ENCODE data around the gene MTMR2.

Gene MTMR2

DNA sequence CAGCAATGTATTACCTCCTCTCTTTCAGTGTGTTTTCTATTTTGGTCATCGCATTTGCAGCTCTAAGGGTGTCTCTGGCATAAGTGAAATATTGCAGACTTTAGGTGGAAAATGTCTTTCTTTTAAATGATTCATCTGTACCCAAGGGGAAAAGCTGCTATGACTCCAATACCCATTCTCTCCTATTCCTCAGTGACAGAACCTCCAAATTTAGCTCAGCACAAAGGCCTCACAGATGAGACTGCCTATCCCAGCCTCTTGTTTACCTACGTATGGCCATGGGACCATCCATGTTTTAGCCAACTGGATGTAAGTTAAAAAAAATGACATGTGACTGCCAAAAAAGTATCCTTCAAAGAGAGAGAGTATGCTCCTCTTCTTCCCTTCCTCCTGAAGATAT is 7.9 kb downstream of the MTMR2 start:
- H3K4me1 Mint-ChIP-seq, result peaks cover 18% of the 10 kb centered on the region
- H3K9me3 Mint-ChIP-seq, result no peaks in the 10 kb centered on the region
- DNase-seq (ENCODE audit: low spot score in 2 of 2) (no peak), ATAC-seq (replicated peaks; ENCODE audit: extremely low read depth, poor library complexity, severe bottlenecking) (no peak)
- peaks cover 3% of the 10 kb centered on the region for H3K36me3 Mint-ChIP-seq (ENCODE audit: insufficient read depth)
- H3K27ac Mint-ChIP-seq (ENCODE audit: low read depth), result no peak overlapping the region
- no peaks in the 10 kb centered on the region for H3K27me3 Mint-ChIP-seq
- H3K4me3 Mint-ChIP-seq, result no peak overlapping the region

DNA sequence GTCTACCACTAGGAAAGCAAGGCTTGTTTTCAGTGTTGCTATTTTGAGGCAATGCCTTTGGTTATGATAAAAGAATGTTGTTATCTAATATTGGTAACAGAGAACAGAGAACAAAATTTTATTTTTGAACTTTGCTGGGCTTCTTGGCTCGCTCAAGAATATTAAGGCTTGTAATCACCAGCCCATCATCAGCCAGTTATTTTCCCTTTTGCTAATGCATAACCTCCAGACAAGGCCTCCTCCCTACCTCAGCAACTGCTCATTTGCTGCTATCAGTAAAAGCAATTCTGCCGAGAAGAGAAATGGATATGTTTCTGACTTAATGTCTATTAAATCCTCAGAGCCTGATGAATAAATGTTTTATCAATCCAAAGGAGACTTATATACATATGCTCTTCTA is 8.9 kb downstream of the MTMR2 start:
- ATAC-seq (replicated peaks; ENCODE audit: extremely low read depth, poor library complexity, severe bottlenecking) (no peak), DNase-seq (ENCODE audit: low spot score in 2 of 2) (no peak)
- peaks cover 3% of the 10 kb centered on the region for H3K36me3 Mint-ChIP-seq (ENCODE audit: insufficient read depth)
- H3K4me1 Mint-ChIP-seq, result peaks cover 18% of the 10 kb centered on the region
- H3K4me3 Mint-ChIP-seq, result no peak overlapping the region
- H3K27me3 Mint-ChIP-seq, result no peaks in the 10 kb centered on the region
- H3K27ac Mint-ChIP-seq (ENCODE audit: low read depth), result no peak overlapping the region
- no peaks in the 10 kb centered on the region for H3K9me3 Mint-ChIP-seq

DNA sequence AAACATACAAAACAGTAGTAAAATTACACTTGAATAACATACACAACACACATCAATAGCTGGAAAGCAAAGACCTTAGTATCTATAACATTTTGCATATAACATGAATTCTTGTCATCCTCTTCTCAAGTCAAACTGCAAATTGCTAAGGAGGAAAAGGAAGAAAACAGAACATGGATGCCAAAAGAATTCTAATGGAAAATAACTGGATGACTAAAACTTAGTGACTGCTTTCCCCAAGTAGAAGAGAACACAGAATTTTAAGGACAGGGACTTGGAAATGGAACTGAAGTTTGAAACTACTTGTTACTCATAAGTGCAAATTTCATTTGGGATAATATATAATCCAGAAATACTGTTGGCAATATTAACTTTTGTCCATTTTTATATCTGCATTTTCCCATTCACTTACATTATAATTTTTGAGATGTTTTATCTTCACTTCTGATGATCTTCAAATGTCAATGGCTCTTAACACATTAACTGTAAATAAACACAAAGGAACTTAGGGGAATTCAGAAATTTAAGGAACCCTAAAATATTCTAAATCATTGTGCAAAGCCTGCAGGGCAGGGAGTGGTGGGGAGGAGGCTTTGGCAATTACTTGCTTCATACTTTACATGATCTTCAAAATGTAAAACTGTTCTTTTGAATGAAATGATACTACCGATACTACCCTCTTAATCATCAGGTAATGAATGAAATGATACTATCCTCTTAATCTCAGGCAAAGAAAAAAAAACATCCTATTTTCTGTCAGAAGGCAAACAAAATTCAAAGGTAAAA is 9.9 kb downstream of the MTMR2 start:
- Mint-ChIP-seq H3K4me1 (peaks cover 18% of the 10 kb centered on the region), H3K27ac (ENCODE audit: low read depth) (peak overlapping the region; percentile 47), H3K9me3 (no peaks in the 10 kb centered on the region), H3K27me3 (no peaks in the 10 kb centered on the region), H3K36me3 (ENCODE audit: insufficient read depth) (peaks cover 3% of the 10 kb centered on the region), H3K4me3 (no peak overlapping the region)
- no peak for ATAC-seq (replicated peaks; ENCODE audit: extremely low read depth, poor library complexity, severe bottlenecking)
- no peak for DNase-seq (ENCODE audit: low spot score in 2 of 2)

DNA sequence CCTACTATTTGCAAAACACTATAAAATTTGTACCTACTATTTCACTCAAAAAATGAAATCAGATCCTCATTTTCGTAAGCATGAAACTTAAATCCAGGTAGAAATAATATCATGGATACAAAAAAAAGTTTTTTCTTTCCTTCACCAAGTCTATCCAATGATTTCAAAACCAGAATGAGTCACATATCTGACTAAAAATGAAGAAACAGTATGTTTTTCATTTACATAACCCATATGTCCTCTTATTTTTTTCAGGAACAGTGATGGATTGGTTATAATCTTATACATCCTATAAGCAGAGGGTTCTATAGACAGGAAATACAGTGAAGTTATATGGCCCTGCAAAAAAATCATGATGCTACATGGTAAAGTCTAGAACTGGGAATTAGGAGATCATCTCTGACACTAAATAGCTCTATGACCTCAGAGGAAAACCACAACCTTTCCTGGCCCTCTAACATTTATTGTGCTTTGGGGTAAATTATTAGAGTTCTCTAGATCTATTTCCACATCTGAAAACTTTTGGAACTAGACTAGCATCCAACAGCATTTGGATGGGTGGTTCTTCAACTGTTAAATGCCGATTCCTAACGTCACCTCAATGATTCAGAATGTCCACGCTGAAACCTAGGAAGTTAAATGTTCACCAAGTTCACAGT is 10.9 kb downstream of the MTMR2 start:
- peak overlapping the region; percentile 47 for H3K27ac Mint-ChIP-seq (ENCODE audit: low read depth)
- ATAC-seq (replicated peaks; ENCODE audit: extremely low read depth, poor library complexity, severe bottlenecking), result no peak
- no peak for DNase-seq (ENCODE audit: low spot score in 2 of 2)

DNA sequence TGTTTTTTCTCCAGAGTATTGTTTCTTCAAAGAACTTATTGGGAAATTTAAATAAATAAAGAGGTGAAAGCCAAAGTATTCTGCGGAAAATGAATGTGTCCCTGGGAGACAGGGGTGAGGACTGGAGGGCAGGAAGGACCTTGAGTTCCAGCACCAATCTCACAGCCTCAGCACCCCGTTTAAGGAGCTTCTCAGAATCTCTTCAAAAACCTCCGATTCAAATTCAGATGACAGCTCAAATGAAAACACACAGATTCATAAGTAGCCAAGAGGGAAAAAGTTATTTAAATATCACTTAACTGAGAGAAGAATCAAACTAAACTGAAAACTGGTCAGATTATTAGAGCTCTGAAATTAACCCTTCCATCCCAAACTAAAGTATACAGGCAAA is 12.5 kb downstream of the MTMR2 start:
- Mint-ChIP-seq H3K27me3 (no peaks in the 10 kb centered on the region), H3K36me3 (ENCODE audit: insufficient read depth) (peaks cover 3% of the 10 kb centered on the region), H3K27ac (ENCODE audit: low read depth) (no peak overlapping the region), H3K9me3 (no peaks in the 10 kb centered on the region), H3K4me1 (peaks cover 32% of the 10 kb centered on the region), H3K4me3 (no peak overlapping the region)
- DNase-seq (ENCODE audit: low spot score in 2 of 2), result no peak
- no peak for ATAC-seq (replicated peaks; ENCODE audit: extremely low read depth, poor library complexity, severe bottlenecking)

More for the DNA sequence above, 10.9 kb downstream of the MTMR2 start:
- Mint-ChIP-seq H3K36me3 (ENCODE audit: insufficient read depth) (peaks cover 3% of the 10 kb centered on the region), H3K27me3 (no peaks in the 10 kb centered on the region), H3K4me1 (peaks cover 19% of the 10 kb centered on the region), H3K9me3 (no peaks in the 10 kb centered on the region), H3K4me3 (no peak overlapping the region)

DNA sequence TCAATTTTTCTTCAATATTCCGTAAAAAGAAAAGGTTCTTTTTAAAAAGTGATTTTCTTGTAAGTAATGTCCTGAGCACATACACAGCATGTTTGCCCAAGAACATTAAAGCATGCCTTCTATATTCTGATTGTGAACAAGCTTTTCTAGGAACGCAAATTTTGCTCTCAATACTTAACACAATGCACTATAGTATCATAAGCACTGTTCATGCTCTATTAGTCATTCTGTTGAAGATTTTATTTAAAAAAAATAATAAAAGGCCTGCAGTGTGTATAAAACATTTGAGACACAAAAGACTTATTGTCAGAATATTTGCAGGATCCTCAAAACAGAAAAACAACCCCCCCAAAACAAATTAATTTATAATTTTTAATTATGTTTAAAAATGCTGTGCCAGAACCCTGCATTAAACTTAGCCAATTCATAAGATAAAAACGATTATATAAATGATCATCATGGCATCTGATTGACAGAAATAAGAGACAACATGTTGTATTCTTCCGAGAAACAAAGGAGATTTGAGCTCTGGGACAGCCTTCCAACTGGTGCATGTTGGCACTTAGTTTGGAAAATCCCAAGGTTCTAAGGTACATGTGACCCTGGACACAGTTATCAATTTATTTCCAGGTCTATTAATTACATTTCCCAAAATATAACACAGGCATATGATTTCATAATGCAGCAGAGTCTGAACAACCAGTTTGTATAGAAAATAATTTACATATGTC is 13.1 kb downstream of the MTMR2 start:
- Mint-ChIP-seq H3K36me3 (ENCODE audit: insufficient read depth) (peaks cover 3% of the 10 kb centered on the region), H3K9me3 (no peaks in the 10 kb centered on the region), H3K27ac (ENCODE audit: low read depth) (no peak overlapping the region), H3K27me3 (no peaks in the 10 kb centered on the region), H3K4me1 (peaks cover 32% of the 10 kb centered on the region), H3K4me3 (no peak overlapping the region)
- no peak for DNase-seq (ENCODE audit: low spot score in 2 of 2)
- no peak for ATAC-seq (replicated peaks; ENCODE audit: extremely low read depth, poor library complexity, severe bottlenecking)

DNA sequence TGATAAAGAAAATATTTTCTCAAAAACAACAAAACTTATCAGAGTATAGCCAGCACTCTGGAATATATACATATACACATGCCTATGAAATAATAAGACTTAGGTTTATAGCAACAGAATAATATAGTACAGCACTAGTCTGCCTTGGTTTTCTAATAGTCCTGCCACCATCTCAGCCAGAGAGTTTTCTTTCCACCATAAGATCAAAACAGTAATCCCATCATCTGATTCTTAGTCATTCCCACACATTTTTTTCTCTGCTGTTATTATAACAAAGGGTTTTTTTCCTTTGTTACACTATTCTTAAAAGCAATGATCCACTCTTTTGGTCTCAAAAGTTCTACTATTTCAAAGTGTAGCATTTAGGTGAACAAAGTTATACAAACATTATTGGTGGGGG is 15.1 kb downstream of the MTMR2 start:
- H3K9me3 Mint-ChIP-seq, result no peaks in the 10 kb centered on the region
- no peak for DNase-seq (ENCODE audit: low spot score in 2 of 2)
- H3K4me3 Mint-ChIP-seq, result no peak overlapping the region

DNA sequence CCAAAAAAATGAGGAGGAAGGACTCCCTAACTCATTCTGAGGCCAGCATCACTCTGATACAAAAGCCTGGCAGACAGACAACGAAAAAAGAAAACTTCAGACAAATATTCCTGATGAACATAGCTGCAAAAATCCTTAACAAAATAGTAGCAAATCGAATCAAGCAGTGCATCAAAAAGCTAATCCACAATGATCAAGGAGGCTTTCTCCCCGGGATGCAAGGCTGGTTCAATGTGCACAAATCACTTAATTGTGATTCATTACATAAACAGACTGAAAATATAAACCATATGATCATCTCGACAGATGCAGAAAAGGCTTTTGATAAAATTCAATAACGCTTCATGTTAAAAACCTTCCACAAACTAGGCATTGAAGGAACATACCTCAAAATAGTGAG is 16.4 kb downstream of the MTMR2 start:
- DNase-seq (ENCODE audit: low spot score in 2 of 2), result no peak
- H3K27me3 Mint-ChIP-seq, result no peaks in the 10 kb centered on the region
- H3K9me3 Mint-ChIP-seq, result no peaks in the 10 kb centered on the region
- ATAC-seq (replicated peaks; ENCODE audit: extremely low read depth, poor library complexity, severe bottlenecking), result no peak
- peaks cover 19% of the 10 kb centered on the region for H3K4me1 Mint-ChIP-seq
- peaks cover 3% of the 10 kb centered on the region for H3K36me3 Mint-ChIP-seq (ENCODE audit: insufficient read depth)
- no peak overlapping the region for H3K27ac Mint-ChIP-seq (ENCODE audit: low read depth)
- no peak overlapping the region for H3K4me3 Mint-ChIP-seq

More for the DNA sequence above, 15.1 kb downstream of the MTMR2 start:
- Mint-ChIP-seq H3K27me3 (no peaks in the 10 kb centered on the region), H3K27ac (ENCODE audit: low read depth) (no peak overlapping the region), H3K36me3 (ENCODE audit: insufficient read depth) (peaks cover 3% of the 10 kb centered on the region), H3K4me1 (peaks cover 24% of the 10 kb centered on the region)
- no peak for ATAC-seq (replicated peaks; ENCODE audit: extremely low read depth, poor library complexity, severe bottlenecking)

DNA sequence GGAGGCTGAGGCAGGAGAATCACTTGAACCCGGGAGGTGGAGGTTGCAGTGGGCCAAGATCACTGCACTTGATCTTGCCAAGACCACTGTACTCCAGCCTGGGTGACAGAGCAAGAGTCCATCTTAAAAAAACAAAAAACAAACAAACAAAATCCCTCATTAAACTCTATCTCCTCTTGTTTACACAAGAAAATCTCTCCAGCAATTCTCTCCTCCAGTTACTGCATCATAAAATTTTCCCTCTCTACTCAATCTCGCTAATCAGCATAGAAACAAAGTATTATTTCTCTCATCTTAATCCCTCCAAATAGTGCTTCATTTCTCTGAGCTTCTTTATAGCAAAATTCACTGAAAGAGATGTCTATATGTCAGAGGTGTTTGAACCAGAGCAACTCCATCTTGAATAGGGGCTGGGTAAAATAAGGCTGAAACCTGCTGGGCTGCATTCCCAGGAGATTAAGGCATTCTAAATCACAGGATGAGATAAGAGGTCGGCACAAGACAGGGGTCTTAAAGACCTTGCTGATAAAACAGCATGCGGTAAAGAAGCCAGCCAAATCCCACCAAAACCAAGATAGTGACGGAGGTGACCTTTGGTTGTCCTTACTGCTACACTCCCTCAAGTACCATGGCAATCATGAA is 19.8 kb downstream of the MTMR2 start:
- H3K27me3 Mint-ChIP-seq, result no peaks in the 10 kb centered on the region
- ATAC-seq (replicated peaks; ENCODE audit: extremely low read depth, poor library complexity, severe bottlenecking) (no peak), DNase-seq (ENCODE audit: low spot score in 2 of 2) (no peak)
- H3K9me3 Mint-ChIP-seq, result no peaks in the 10 kb centered on the region
- peaks cover 19% of the 10 kb centered on the region for H3K4me1 Mint-ChIP-seq
- H3K4me3 Mint-ChIP-seq, result no peak overlapping the region
- H3K36me3 Mint-ChIP-seq (ENCODE audit: insufficient read depth), result no peaks in the 10 kb centered on the region
- no peak overlapping the region for H3K27ac Mint-ChIP-seq (ENCODE audit: low read depth)

DNA sequence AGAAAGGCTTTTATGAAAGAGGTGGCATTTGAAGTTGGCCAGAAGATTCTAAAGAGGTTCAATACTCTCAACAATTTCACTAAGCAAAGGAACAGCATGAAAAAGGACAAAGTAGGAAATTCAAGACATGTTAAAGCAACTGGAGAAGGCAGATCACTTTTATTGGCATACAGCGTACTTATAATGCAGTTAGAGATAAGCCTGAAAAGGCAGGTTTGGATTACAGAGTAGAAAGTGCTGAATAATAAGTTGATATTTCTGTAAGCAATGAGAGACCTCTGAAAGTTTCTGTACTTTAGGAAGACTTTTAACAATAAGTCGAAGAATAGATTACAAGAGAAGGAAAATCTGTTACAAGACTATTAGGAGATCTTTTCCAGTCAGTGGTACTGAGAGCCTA is 25.1 kb downstream of the MTMR2 start:
- Mint-ChIP-seq H3K4me3 (no peak overlapping the region), H3K36me3 (ENCODE audit: insufficient read depth) (no peaks in the 10 kb centered on the region), H3K27ac (ENCODE audit: low read depth) (no peak overlapping the region), H3K4me1 (peaks cover 6% of the 10 kb centered on the region), H3K27me3 (no peaks in the 10 kb centered on the region), H3K9me3 (no peaks in the 10 kb centered on the region)
- DNase-seq (ENCODE audit: low spot score in 2 of 2), result no peak
- no peak for ATAC-seq (replicated peaks; ENCODE audit: extremely low read depth, poor library complexity, severe bottlenecking)

DNA sequence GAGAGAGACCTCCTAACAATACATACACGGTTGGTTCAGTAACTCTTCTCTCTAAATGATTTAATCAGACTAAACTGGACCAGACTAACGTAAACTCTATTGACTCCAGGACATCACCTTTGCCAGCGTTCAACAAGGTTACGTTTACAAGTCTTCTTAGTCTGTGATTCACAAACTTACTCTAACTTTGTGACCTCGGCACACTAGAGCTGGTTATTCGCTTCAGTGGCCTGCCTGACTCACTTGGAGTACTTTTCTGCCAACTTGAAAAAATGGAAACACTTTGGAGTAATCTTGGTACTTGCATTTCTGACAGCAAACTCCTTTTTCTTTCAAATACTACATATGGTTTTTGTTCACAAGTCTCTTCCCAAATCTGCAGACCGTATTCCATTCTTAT is 26.2 kb downstream of the MTMR2 start:
- H3K4me3 Mint-ChIP-seq, result no peak overlapping the region
- no peak for ATAC-seq (replicated peaks; ENCODE audit: extremely low read depth, poor library complexity, severe bottlenecking)
- H3K4me1 Mint-ChIP-seq, result peaks cover 6% of the 10 kb centered on the region
- DNase-seq (ENCODE audit: low spot score in 2 of 2), result no peak
- H3K9me3 Mint-ChIP-seq, result no peaks in the 10 kb centered on the region
- H3K27me3 Mint-ChIP-seq, result no peaks in the 10 kb centered on the region
- H3K36me3 Mint-ChIP-seq (ENCODE audit: insufficient read depth), result no peaks in the 10 kb centered on the region
- H3K27ac Mint-ChIP-seq (ENCODE audit: low read depth), result no peak overlapping the region

DNA sequence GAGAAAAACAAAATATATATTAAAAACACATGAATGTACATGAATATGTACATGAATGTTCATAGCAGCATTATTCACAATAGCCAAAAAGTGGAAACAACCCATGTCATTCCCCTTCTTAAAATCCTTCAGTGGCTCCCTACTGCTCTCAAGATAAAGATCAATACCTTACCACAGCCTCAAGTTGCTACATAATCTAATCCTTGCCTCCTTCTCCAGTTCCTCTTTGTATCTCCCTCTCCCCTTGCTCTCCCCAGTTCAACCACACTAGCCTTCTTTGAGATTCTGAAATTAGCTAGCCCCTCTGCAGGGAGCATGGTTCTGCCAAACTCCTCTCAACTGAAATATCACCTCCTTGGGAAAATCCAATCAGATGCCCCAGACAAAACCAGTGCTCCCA is 28.1 kb downstream of the MTMR2 start:
- H3K4me1 Mint-ChIP-seq, result peaks cover 6% of the 10 kb centered on the region
- H3K27ac Mint-ChIP-seq (ENCODE audit: low read depth), result no peak overlapping the region
- no peaks in the 10 kb centered on the region for H3K9me3 Mint-ChIP-seq
- DNase-seq (ENCODE audit: low spot score in 2 of 2) (no peak), ATAC-seq (replicated peaks; ENCODE audit: extremely low read depth, poor library complexity, severe bottlenecking) (no peak)
- no peaks in the 10 kb centered on the region for H3K36me3 Mint-ChIP-seq (ENCODE audit: insufficient read depth)
- no peaks in the 10 kb centered on the region for H3K27me3 Mint-ChIP-seq
- H3K4me3 Mint-ChIP-seq, result no peak overlapping the region
